ENCODE results near the gene CNDP2.

Gene CNDP2

GRCh38 chr18:74571895-74572680, 75.9 kb downstream of the CNDP2 start:
- DNase-seq (ENCODE audit: low spot score): no peak

DNA sequence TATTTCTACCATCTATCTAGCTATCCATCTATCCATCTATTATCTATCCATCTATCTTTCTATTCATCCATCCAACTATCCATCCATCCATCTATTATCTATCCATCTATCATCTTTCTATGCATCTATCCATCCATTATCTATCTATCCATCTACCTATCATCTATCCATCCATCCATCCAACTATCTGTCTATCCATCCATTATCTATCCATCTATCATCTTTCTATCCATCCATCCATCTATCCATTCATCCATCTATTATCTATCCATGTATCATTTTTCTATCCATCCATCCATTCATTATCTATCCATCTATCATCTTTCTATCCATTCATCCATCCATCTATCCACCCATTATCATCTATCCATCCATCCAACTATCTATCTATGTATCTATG, 76.9 kb downstream of the CNDP2 start:
- DNase-seq (ENCODE audit: low spot score): no peak
